Measurements from ENCODE around the gene KNDC1.

Gene KNDC1

GRCh38 chr10:133247681-133248333 lies 87.8 kb downstream of the KNDC1 start:
- no peak overlapping the region for H3K4me3 ChIP-seq (ENCODE audit: low read depth, low read length)
- no peak for DNase-seq (ENCODE audit: low read depth, low spot score)
- ChIA-PET CTCF (no interaction called here), POLR2A (no interaction called here)
- TF ChIP-seq, protein P1, sequence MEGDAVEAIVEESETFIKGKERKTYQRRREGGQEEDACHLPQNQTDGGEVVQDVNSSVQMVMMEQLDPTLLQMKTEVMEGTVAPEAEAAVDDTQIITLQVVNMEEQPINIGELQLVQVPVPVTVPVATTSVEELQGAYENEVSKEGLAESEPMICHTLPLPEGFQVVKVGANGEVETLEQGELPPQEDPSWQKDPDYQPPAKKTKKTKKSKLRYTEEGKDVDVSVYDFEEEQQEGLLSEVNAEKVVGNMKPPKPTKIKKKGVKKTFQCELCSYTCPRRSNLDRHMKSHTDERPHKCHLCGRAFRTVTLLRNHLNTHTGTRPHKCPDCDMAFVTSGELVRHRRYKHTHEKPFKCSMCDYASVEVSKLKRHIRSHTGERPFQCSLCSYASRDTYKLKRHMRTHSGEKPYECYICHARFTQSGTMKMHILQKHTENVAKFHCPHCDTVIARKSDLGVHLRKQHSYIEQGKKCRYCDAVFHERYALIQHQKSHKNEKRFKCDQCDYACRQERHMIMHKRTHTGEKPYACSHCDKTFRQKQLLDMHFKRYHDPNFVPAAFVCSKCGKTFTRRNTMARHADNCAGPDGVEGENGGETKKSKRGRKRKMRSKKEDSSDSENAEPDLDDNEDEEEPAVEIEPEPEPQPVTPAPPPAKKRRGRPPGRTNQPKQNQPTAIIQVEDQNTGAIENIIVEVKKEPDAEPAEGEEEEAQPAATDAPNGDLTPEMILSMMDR (IDR thresholded peaks at IDR 0.05; ENCODE audit: insufficient read depth, low read length, missing control alignments), result no peak

GRCh38 chr10:133248334-133248715 lies 88.3 kb downstream of the KNDC1 start:
- DNase-seq (ENCODE audit: low read depth, low spot score), result no peak
- H3K4me3 ChIP-seq (ENCODE audit: low read depth, low read length), result no peak overlapping the region
- ChIA-PET POLR2A (no interaction called here), CTCF (no interaction called here)
- TF ChIP-seq, protein P1 (IDR thresholded peaks at IDR 0.05; ENCODE audit: insufficient read depth, low read length, missing control alignments), result no peak

- CTCF ChIA-PET, result no interaction called here
- TF ChIP-seq, protein P1 (IDR thresholded peaks at IDR 0.05; ENCODE audit: insufficient read depth, low read length, missing control alignments), result no peak
- DNase-seq (ENCODE audit: low read depth, low spot score), result no peak
- POLR2A ChIA-PET, result no interaction called here
- no peak overlapping the region for H3K4me3 ChIP-seq (ENCODE audit: low read depth, low read length)
Observed at GRCh38 chr10:133249094-133249780, 89.2 kb downstream of the KNDC1 start.

- POLR2A ChIA-PET, result no interaction called here
- no peak for DNase-seq (ENCODE audit: low read depth, low spot score)
- CTCF ChIA-PET, result no interaction called here
- TF ChIP-seq, protein P1 (IDR thresholded peaks at IDR 0.05; ENCODE audit: insufficient read depth, low read length, missing control alignments), result no peak
- H3K4me3 ChIP-seq (ENCODE audit: low read depth, low read length), result no peak overlapping the region
Observed at GRCh38 chr10:133249975-133250754, 90.1 kb downstream of the KNDC1 start.

DNA sequence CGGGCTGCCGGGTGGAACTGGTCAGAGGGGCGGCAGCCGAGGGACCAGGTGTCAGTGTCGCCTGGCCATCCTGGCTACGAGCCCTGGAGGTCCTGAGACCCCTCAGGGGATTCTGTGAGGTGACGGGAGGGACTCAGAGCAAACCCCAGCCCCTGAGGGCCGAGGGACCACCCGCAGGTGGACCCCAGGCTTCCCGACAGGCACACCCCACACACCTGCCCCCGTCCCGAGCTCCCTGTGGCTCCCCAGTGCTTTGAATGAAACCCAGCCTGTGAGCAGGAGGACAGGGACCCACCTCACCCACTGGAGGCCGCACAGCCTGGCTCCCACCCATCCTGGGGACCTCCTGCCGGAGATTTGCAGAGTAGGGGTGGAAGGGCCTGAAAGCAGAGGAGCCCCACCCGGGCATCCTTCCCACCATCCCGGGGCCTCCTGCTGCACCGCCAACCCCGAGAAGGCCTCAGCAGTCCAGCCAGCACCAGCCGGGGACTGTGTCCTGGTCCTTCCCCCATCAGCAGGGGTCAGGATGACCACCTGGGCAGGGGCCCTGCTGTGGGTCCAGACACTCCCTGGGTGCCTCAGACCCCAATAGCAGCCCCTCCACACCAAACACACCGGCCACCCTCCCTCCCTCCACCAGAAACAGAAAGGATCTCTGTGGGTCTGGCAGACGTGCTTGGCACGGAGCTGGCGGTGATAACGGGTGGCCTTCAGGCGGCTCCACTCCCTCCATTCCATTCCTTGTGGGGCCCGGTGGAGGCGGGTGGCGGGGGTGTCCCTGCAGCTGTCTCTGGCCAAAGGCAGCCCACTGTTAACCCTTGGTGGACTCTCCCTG lies 91.6 kb downstream of the KNDC1 start:
- no peak for DNase-seq (ENCODE audit: low read depth, low spot score)
- no peak overlapping the region for H3K4me3 ChIP-seq (ENCODE audit: low read depth, low read length)
- POLR2A ChIA-PET, result no interaction called here
- TF ChIP-seq, protein P1 (IDR thresholded peaks at IDR 0.05; ENCODE audit: insufficient read depth, low read length, missing control alignments), result no peak
- CTCF ChIA-PET, result no interaction called here
